Coronary artery (tissue), 2 donors: ENCODE results near the gene EEFSEC.

Experiments used
- DNase-seq: peaks from one replicate; pipeline ENCODE4 v3.0.0-alpha.2; 2017; ENCODE audit warnings: low spot score
- H3K27ac ChIP-seq, 2 donors: fragments of 200-600 bp; sonication (generic); one replicate each; pipeline ENCODE4 v1.5.1; 2016 to 2019
- H3K4me3 ChIP-seq: fragments of 200-600 bp; sonication (generic); 2 replicates; pipeline ENCODE4 v1.5.1; 2016; ENCODE audit warnings: mild to moderate bottlenecking, moderate library complexity
- TF ChIP-seq, protein P1 (sequence below): fragments of 200-600 bp; sonication (generic); IDR thresholded peaks from one replicate; pipeline ENCODE4 v1.5.1; 2019; ENCODE audit warnings: antibody characterized with exemption

The EEFSEC gene

DNA sequence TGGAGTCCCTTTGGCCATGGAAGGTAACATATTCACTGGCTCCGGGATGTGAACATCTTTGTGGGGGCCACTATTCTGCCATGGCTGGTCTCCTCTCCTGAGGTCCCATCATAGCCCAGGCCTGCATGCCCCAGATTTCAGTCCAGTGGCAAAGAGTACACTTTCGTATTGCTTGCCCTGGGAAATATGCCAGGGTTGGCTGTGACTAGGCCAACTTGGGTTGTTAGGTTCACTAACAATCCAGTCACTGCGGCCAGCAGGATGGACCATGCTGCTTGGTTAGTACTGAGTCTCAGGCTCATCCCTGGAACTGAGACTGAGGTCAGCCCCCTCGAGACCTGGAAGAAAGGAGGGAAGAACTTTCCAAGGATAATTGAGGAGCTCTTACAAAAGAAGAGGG is 9.8 kb upstream of the EEFSEC start:
- no peak overlapping the region for H3K4me3 ChIP-seq
- no peak for DNase-seq
- no peak overlapping the region for H3K27ac ChIP-seq
- TF ChIP-seq, protein P1, sequence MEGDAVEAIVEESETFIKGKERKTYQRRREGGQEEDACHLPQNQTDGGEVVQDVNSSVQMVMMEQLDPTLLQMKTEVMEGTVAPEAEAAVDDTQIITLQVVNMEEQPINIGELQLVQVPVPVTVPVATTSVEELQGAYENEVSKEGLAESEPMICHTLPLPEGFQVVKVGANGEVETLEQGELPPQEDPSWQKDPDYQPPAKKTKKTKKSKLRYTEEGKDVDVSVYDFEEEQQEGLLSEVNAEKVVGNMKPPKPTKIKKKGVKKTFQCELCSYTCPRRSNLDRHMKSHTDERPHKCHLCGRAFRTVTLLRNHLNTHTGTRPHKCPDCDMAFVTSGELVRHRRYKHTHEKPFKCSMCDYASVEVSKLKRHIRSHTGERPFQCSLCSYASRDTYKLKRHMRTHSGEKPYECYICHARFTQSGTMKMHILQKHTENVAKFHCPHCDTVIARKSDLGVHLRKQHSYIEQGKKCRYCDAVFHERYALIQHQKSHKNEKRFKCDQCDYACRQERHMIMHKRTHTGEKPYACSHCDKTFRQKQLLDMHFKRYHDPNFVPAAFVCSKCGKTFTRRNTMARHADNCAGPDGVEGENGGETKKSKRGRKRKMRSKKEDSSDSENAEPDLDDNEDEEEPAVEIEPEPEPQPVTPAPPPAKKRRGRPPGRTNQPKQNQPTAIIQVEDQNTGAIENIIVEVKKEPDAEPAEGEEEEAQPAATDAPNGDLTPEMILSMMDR, result no peak

DNA sequence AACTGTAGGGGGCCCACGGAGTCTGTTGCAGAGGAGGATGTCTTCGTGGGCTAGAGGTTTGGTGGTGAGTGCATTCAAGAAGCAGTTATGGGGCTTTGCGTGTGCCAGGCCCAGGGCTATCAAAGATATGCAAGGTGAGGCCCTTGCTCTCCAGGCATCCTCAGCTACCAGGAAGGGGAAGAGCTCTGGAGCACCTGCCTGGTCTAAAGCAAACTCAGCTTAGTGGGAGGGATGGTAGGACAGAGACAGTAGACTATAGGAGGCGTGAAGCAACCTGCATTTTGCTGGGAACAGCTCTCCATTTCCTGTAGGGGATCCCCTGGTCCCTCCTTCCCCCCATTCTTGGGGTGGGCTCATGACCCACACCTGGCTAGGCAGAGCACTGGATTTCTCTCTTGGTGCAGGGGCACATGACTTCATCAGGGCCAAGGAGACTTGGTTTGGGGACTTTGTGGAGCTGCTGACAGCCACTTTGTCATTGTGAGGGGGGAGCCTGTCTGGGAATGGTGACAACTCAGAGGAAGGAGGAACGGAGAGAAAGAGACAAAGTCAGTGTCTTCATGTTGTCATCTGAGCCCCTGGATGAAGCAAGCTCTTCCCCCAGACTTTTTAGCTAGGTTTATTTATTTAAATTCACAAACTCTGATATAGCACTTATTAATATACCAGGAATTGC is 8.6 kb upstream of the EEFSEC start:
- H3K27ac ChIP-seq, result peak overlapping the region in 1 of 2 donors; percentile 10
- no peak for DNase-seq
- no peak overlapping the region for H3K4me3 ChIP-seq
- TF ChIP-seq, protein P1, result no peak

DNA sequence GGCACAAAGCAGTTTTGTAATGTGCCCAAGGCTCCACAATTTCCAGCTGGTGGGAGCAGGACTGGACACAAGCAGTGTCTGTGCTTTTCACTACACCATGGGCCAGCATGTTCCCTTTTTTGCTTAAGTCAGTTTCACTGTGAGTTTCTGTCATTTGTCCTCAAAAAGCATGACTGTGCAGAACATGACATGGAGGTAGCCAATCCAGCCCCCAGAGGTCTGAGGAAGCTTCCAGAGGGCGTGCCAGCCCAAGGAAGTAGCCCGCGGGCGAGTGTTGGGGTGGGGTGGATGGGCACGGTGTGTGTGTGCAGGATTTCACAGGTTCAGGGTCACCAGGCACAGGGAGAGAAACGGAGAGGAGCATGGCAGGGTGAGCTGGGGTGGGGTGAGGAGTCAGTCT is 8.0 kb upstream of the EEFSEC start:
- TF ChIP-seq, protein P1, result no peak
- no peak for DNase-seq
- Histone ChIP-seq H3K27ac (peak overlapping the region in 1 of 2 donors; percentile 10), H3K4me3 (no peak overlapping the region)

DNA sequence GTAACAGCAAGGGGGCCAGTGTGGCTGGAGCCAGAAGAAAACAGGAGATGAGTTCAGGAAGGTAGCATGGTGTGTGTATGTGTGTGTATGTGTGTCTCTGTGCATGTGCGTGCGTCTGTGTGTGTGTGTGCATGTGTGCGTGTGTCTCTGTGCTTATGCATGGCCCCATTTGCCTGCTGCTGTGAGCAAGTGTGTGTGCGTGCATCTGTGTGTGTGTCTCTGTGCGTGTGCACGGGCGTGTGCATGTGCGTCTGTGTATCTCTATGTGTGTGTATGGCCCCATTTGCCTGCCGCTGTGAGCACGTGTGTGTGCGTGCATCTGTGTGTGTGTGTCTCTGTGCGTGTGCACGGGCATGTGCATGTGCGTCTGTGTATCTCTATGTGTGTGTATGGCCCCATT is 7.1 kb upstream of the EEFSEC start:
- Histone ChIP-seq H3K27ac (no peak overlapping the region), H3K4me3 (no peak overlapping the region)
- DNase-seq, result no peak
- TF ChIP-seq, protein P1, result no peak

DNA sequence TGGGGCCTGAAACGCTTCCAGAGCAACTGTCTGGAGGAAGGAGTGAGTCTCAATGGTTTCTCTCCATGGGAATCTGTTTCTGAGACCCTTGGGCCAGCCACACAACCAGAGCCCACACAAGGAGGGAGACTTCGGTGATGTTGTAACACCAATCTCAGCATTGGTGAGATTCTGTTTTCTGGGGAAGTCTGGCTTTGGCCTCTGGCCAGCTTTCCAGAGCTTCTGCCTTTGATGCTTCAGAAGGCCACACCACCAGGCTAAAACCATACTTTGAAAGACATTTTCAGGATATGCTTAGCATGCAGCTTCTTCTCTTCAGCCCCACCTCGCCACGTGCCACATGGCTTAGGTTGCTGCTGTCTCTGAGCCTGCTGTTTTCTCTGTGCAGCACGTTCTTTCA is 3.6 kb upstream of the EEFSEC start:
- no peak overlapping the region for H3K27ac ChIP-seq
- no peak overlapping the region for H3K4me3 ChIP-seq
- TF ChIP-seq, protein P1, result no peak
- no peak for DNase-seq

DNA sequence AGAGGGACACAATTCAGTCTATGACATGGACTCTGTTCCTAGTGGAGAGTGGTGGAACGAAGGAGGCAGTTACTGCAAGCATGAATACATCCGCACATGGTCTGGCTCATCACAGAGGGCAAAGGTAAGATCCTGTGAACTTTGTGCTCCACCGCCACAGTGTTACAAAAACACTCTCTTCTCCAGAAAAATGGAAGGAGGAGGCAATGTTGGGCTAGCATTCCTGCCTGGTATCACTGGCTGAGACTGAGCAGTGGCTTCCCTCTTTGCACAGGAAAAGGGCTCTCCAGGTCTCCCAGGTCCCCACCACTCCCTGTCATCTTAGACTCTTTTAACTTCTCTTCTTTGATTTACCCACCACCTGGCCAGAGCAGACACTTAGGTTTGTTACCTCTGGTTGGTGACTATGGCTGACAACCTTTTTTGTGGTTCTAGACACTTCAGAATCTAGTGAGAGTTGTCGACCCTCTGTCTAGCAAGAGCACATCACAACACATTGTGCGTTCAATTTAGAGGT is 1.5 kb upstream of the EEFSEC start:
- H3K4me3 ChIP-seq, result no peak overlapping the region
- H3K27ac ChIP-seq, result no peak overlapping the region
- TF ChIP-seq, protein P1, result no peak
- DNase-seq, result no peak
